Psoas muscle (tissue), 8 donors: ENCODE data around the gene SKIDA1. TPM values are rescaled to one million over a fixed set of nuclear protein-coding genes. Genes with fewer than 3 reads are reported as not detected.
"Not testable (repeated sequence)": the region's sequence is repeated elsewhere in the genome, so short reads cannot be mapped to it uniquely, and the experiment has no call there.

Source experiments
- ATAC-seq, 4 donors: fragments of 200-7000 bp; cut with Tn5 transposase; one replicate each; pipeline ENCODE4 v1.9.1; 2020; ENCODE audit warnings: moderate library complexity in 3 of 4, mild to moderate bottlenecking in 2 of 4
- DNase-seq, 2 donors: peaks; one replicate each; pipeline ENCODE4 v3.0.0-alpha.2; 2020
- H3K27ac ChIP-seq: fragments of 200-600 bp; one replicate; pipeline ENCODE4 v1.8.0; 2022
- H3K27me3 ChIP-seq, 3 donors: fragments of 200-600 bp in 1 of 3; one replicate each; pipeline versions ENCODE4 v1.6.1 to v1.8.0; 2013 to 2022; ENCODE audit warnings: low read length in 2 of 3, mild to moderate bottlenecking in 2 of 3, moderate library complexity in 1 of 3; ENCODE audit not compliant: insufficient read depth in 3 of 3
- H3K36me3 ChIP-seq, 2 donors: fragments of 200-600 bp in 1 of 2; one replicate each; pipeline versions ENCODE4 v1.6.1 to v1.8.0; 2013 to 2022; ENCODE audit warnings: low read depth in 1 of 2, mild to moderate bottlenecking in 1 of 2, moderate library complexity in 1 of 2; ENCODE audit not compliant: insufficient read depth in 1 of 2
- H3K4me1 ChIP-seq: fragments of 200-600 bp; one replicate; pipeline ENCODE4 v1.8.0; 2022
- H3K4me3 ChIP-seq: fragments of 200-600 bp; one replicate; pipeline ENCODE4 v1.8.0; 2022; ENCODE audit warnings: mild to moderate bottlenecking
- H3K9me3 ChIP-seq: fragments of 200-600 bp; one replicate; pipeline ENCODE4 v1.8.0; 2022
- CTCF ChIP-seq: fragments of 200-600 bp; IDR thresholded peaks from one replicate; pipeline ENCODE4 v1.8.0; 2022; ENCODE audit warnings: antibody characterized with exemption
- WGBS, 3 donors: extraction: QIAGEN DNeasy Blood & Tissue Kit; methylation state at CpG; one replicate each; pipeline versions ENCODE4 v1.1.6 to v1.1.7; 2013; 5-methylcytosine and 5-hydroxymethylcytosine counted together
- intact Hi-C, 2 donors: fragments of 100-400 bp; cut with DNase I; formaldehyde crosslinking; loops; one replicate each; pipeline versions ENCODE4 v1.11.0 to v1.14.2; 2022
- polyA plus RNA-seq, 3 donors: library from polyadenylated mRNA; stranded (reverse); fragments of 200-250 nt; gene quantifications; one replicate each; pipeline ENCODE4 v1.2.3, GENCODE V29; 2013
- total RNA-seq, 4 donors: library from RNA; stranded (reverse); fragmentation: NEBNext Ultra II Directional in 2 of 4; extraction: Animal tissue kit (Norgen Biotek cat#: 25700) in 2 of 4; gene quantifications; one replicate each; pipeline versions ENCODE4 v1.2.1 to v1.2.4, GENCODE V29; 2021 to 2023
- donor health status: healthy with polysubstance abuse.
- donor health status: DM: no; HTN: no; CAD: no; lungs with moderate emphysema.
- donor health status: Bipolar disorder and iron deficiency.
- donor health status: healthy.
- donor health status: DM: yes; HTN: yes; CAD: no.
- donor health status: DM: no; HTN: no; CAD: no.
- donor health status: DM: no; HTN: no; CAD: no.
- donor health status: DM: yes; HTN: yes; CAD: no.

Gene SKIDA1
- total and polyA plus RNA-seq, 7 donors: 0.04 to 0.79 (median 0.21) TPM

GRCh38 chr10:21556527-21556926 lies 31.0 kb upstream of the SKIDA1 start:
- peaks cover 7 to 68% of the 10 kb centered on the region in 2 donors for H3K36me3 ChIP-seq
- no peak for TF ChIP-seq CTCF
- intact Hi-C loops: no loop called here
- H3K4me3 ChIP-seq: no peak overlapping the region
- no peaks in the 10 kb centered on the region for H3K9me3 ChIP-seq
- no peaks in the 10 kb centered on the region for H3K27me3 ChIP-seq
- H3K4me1 ChIP-seq: no peaks in the 10 kb centered on the region
- WGBS, 3 donors: 75 to 84% (median 79%) methylated on average over 8 of the region's 8 CpGs
- no peak overlapping the region for H3K27ac ChIP-seq
- DNase-seq (no peak), ATAC-seq (no peak)

- no peak for ATAC-seq
- Histone ChIP-seq H3K27me3 (no peaks in the 10 kb centered on the region), H3K9me3 (no peaks in the 10 kb centered on the region), H3K4me3 (no peak overlapping the region), H3K27ac (no peak overlapping the region), H3K4me1 (no peaks in the 10 kb centered on the region), H3K36me3 (peaks cover 4 to 84% of the 10 kb centered on the region in 2 donors)
- TF ChIP-seq CTCF: no peak
- 89 to 91% (median 91%) methylated on average over 8 of the region's 8 CpGs for WGBS, 3 donors
- DNase-seq: no peak
- intact Hi-C loops: no loop called here
These were observed 27.2 kb upstream of the SKIDA1 start for GRCh38 chr10:21552638-21553037.

- intact Hi-C loops: no loop called here
- Histone ChIP-seq H3K4me3 (no peak overlapping the region), H3K36me3 (peaks cover 11 to 76% of the 10 kb centered on the region in 2 donors), H3K27me3 (no peaks in the 10 kb centered on the region), H3K27ac (no peak overlapping the region), H3K4me1 (no peaks in the 10 kb centered on the region), H3K9me3 (no peaks in the 10 kb centered on the region)
- whole genome bisulfite sequencing, 3 donors: 94 to 96% (median 95%) methylated on average over 6 of the region's 6 CpGs
- TF ChIP-seq CTCF: no peak
- ATAC-seq: no peak
- no peak for DNase-seq
These were observed 21.8 kb upstream of the SKIDA1 start for GRCh38 chr10:21547246-21547645.

- intact Hi-C loops, H3K9me3 ChIP-seq, H3K27ac ChIP-seq, H3K4me1 ChIP-seq, H3K4me3 ChIP-seq, H3K27me3 ChIP-seq, DNase-seq, ATAC-seq: not testable (repeated sequence)
- 92 to 96% (median 95%) methylated on average over 4 of the region's 4 CpGs for WGBS, 3 donors
- peaks cover 11 to 95% of the 10 kb centered on the region in 2 donors for H3K36me3 ChIP-seq
These were observed 15.2 kb upstream of the SKIDA1 start for GRCh38 chr10:21540701-21541100.

DNA sequence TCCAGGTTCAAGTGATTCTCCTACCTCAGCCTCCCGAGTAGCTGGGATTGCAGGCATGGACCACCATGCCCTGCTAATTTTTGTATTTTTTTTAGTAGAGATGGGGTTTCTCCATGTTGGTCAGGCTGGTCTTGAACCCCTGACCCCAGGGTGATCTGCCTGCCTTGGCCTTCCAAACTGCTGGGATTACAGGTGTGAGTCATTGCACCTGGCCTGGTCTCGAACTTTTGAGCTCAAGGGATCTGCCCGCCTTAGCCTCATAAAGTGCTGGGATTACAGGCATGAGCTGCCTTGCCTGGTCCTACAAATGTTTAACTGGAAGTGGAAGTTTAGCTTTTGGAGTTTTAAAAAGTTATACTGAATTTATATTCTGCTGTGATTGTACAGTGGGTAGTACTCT lies 11.4 kb upstream of the SKIDA1 start:
- no peak for ATAC-seq
- TF ChIP-seq CTCF: no peak
- Histone ChIP-seq H3K27ac (no peak overlapping the region), H3K9me3 (no peaks in the 10 kb centered on the region), H3K4me1 (peaks cover 17% of the 10 kb centered on the region), H3K36me3 (peaks cover 3 to 56% of the 10 kb centered on the region in 2 donors), H3K27me3 (no peaks in the 10 kb centered on the region), H3K4me3 (no peak overlapping the region)
- DNase-seq: no peak
- intact Hi-C loops: no loop called here
- 76 to 85% (median 84%) methylated on average over 3 of the region's 3 CpGs for WGBS, 3 donors

GRCh38 chr10:21535976-21536375 lies 10.5 kb upstream of the SKIDA1 start:
- WGBS, 3 donors: 42 to 57% (median 43%) methylated on average over 9 of the region's 9 CpGs
- H3K27me3 ChIP-seq, ATAC-seq, intact Hi-C loops, DNase-seq, H3K9me3 ChIP-seq: not testable (repeated sequence)
- Histone ChIP-seq H3K36me3 (peaks cover 0 to 47% of the 10 kb centered on the region in 2 donors), H3K4me1 (peaks cover 23% of the 10 kb centered on the region), H3K4me3 (peak overlapping the region; percentile 84), H3K27ac (peak overlapping the region; percentile 99)
